Measurements from ENCODE around the gene AFDN.

- TF ChIP-seq CTCF (conservative IDR thresholded peaks at IDR 0.05; ENCODE audit: low read length) (no peak), EZH2phosphoT487 (IDR thresholded peaks at IDR 0.05; ENCODE audit: borderline replicate concordance) (no peak)
These were observed 193.5 kb downstream of the AFDN start for GRCh38 chr6:168020242-168020641.
